CD4-positive, alpha-beta T cell (primary cell): ENCODE measurements around the gene TCF4. TPM values are rescaled to one million over a fixed set of nuclear protein-coding genes. Genes with fewer than 3 reads are reported as not detected.

Experiments used
- ATAC-seq: fragments of 200-7000 bp; cut with Tn5 transposase; one replicate; pipeline ENCODE4 v1.10.0; 2022; ENCODE audit warnings: mild to moderate bottlenecking; ENCODE audit not compliant: poor library complexity
- CTCF ChIA-PET: fragments of 350-600 bp; sonication (Branson Sonifier 250); formaldehyde crosslinking; loops from one replicate; lab custom pipeline; 2021; ENCODE audit warnings: antibody characterized with exemption, inconsistent platforms; lab: Charles Lee
- POLR2A ChIA-PET: fragments of 350-600 bp; sonication (Branson Sonifier 250); formaldehyde crosslinking; loops from one replicate; lab custom pipeline; 2021; ENCODE audit warnings: antibody characterized with exemption, inconsistent platforms; lab: Charles Lee
- DNase-seq, 14 experiments: peaks; one replicate each; pipeline ENCODE4 v3.0.0-alpha.2; 2013 to 2020; ENCODE audit warnings: mixed read lengths in 2 of 14
- H3K27ac ChIP-seq, 2 donors: one replicate each; pipeline versions ENCODE4 v1.5.1 to v1.7.0; 2013; ENCODE audit warnings: low read length in 2 of 2, low read depth in 1 of 2, mild to moderate bottlenecking in 1 of 2
- H3K27me3 ChIP-seq, 2 experiments: 1 replicate in 1 of 2; 2 replicates in 1 of 2; pipeline versions ENCODE4 v1.6.1 to v1.7.0; 2013; ENCODE audit warnings: low read length in 2 of 2, control low read depth in 1 of 2, mild to moderate bottlenecking in 1 of 2, moderate library complexity in 1 of 2; ENCODE audit not compliant: insufficient read depth in 2 of 2, control insufficient read depth in 1 of 2
- H3K36me3 ChIP-seq: one replicate; pipeline ENCODE4 v1.6.1; 2013; ENCODE audit warnings: low read length, control low read depth; ENCODE audit not compliant: insufficient read depth
- H3K4me1 ChIP-seq: one replicate; pipeline ENCODE4 v1.6.1; 2013; ENCODE audit warnings: low read length, control low read depth; ENCODE audit not compliant: insufficient read depth
- H3K4me3 ChIP-seq: one replicate; pipeline ENCODE4 v1.5.1; 2013; ENCODE audit warnings: mild to moderate bottlenecking, low read length, moderate library complexity
- H3K9me3 ChIP-seq, 2 experiments: 1 replicate in 1 of 2; 2 replicates in 1 of 2; pipeline versions ENCODE4 v1.6.1 to v1.7.0; 2013; ENCODE audit warnings: low read length in 2 of 2, mild to moderate bottlenecking in 2 of 2, control low read depth in 1 of 2, moderate library complexity in 1 of 2; ENCODE audit not compliant: control insufficient read depth in 1 of 2, insufficient read depth in 1 of 2
- H3K27ac Mint-ChIP-seq: one replicate; pipeline ENCODE4 v1.8.0; 2020; ENCODE audit warnings: mixed read lengths
- H3K27me3 Mint-ChIP-seq: one replicate; pipeline ENCODE4 v1.8.0; 2021; ENCODE audit warnings: mixed read lengths
- H3K36me3 Mint-ChIP-seq: one replicate; pipeline ENCODE4 v1.8.0; 2021; ENCODE audit warnings: low read depth, mixed read lengths
- H3K4me1 Mint-ChIP-seq: one replicate; pipeline ENCODE4 v1.8.0; 2021; ENCODE audit warnings: low read depth, mixed read lengths
- H3K4me3 Mint-ChIP-seq: one replicate; pipeline ENCODE4 v1.8.0; 2020; ENCODE audit warnings: mild to moderate bottlenecking, mixed read lengths
- H3K9me3 Mint-ChIP-seq: one replicate; pipeline ENCODE4 v1.8.0; 2020; ENCODE audit warnings: mixed read lengths
- CTCF ChIP-seq: fragments of 200-600 bp; IDR thresholded peaks from one replicate; pipeline ENCODE4 v1.8.0; 2022; ENCODE audit warnings: antibody characterized with exemption, mild to moderate bottlenecking
- intact Hi-C, 2 experiments: fragments of 100-400 bp; cut with DNase I in 1 of 2; cut with micrococcal nuclease in 1 of 2; formaldehyde crosslinking; loops; one replicate each; pipeline versions ENCODE4 v1.15.1 to v1.9.0; 2023 to 2025; cut with DNase I, micrococcal nuclease
- total RNA-seq, 174 experiments: library from RNA in 2 of 174; stranded (reverse) in 2 of 174; gene quantifications; one replicate each; pipeline ENCODE4 v1.2.3 and lab custom pipeline; 2021 to 2026

The TCF4 gene
- total RNA-seq, 2 experiments from 2014 or later: 3.0 to 3.2 TPM

DNA sequence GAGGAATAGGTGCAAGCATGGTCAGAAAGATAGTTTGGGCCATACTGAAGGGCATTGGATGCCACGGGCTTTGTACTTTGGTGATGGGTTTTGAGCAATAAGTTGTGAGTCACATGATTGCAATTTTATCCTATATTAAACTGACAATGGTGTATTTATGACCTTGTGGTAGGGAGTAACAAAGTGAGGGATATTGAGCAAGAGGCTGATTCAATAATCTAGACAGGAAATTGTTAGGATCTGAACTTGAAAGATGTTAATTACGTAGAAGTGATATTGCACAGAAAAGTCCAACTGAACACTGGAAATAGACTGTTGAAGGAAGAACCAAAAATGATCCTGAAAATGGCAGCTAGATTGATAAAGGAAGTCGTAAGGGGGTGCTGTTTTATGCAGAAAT, 46.6 kb upstream of the TCF4 start:
- no peak overlapping the region for H3K27ac ChIP-seq
- TF ChIP-seq CTCF: no peak
- no peaks in the 10 kb centered on the region for H3K36me3 ChIP-seq
- no peaks in the 10 kb centered on the region for H3K4me1 ChIP-seq
- Mint-ChIP-seq H3K4me3 (no peak overlapping the region), H3K4me1 (no peaks in the 10 kb centered on the region), H3K27me3 (no peaks in the 10 kb centered on the region), H3K36me3 (no peaks in the 10 kb centered on the region), H3K27ac (no peak overlapping the region), H3K9me3 (peaks cover 5% of the 10 kb centered on the region)
- H3K27me3 ChIP-seq: no peaks in the 10 kb centered on the region
- H3K4me3 ChIP-seq: no peak overlapping the region
- POLR2A ChIA-PET: no interaction called here
- DNase-seq: no peak
- H3K9me3 ChIP-seq: peaks cover 0 to 8% of the 10 kb centered on the region in 2 experiments
- CTCF ChIA-PET: no interaction called here
- intact Hi-C loops: no loop called here
- no peak for ATAC-seq

DNA sequence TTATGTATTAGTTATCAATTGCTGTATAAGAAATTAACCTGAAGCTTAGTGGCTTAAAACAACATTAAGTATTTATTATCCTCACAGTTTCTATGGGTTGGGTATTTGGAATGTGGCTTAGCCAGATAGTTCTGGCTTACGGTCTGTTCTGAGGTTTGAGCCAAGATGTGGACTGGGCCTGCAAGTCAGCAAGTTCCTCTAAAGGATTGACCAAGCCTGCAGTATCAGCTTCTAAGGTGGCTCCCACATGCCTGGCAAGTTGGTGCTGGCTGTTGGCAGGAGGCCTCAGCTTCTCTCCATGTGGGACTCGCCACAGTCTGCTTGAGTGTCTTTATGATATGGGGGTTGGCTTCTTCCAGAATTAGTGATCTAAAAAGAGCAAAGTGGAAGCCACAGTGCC, 45.0 kb upstream of the TCF4 start:
- Histone ChIP-seq H3K36me3 (no peaks in the 10 kb centered on the region), H3K4me1 (no peaks in the 10 kb centered on the region), H3K9me3 (peaks cover 0 to 8% of the 10 kb centered on the region in 2 experiments), H3K27ac (no peak overlapping the region), H3K27me3 (no peaks in the 10 kb centered on the region), H3K4me3 (no peak overlapping the region)
- Mint-ChIP-seq H3K4me3 (no peak overlapping the region), H3K36me3 (no peaks in the 10 kb centered on the region), H3K27ac (no peak overlapping the region), H3K9me3 (peaks cover 5% of the 10 kb centered on the region), H3K27me3 (no peaks in the 10 kb centered on the region), H3K4me1 (no peaks in the 10 kb centered on the region)
- ChIA-PET POLR2A (no interaction called here), CTCF (no interaction called here)
- intact Hi-C loops: no loop called here
- no peak for ATAC-seq
- TF ChIP-seq CTCF: no peak
- no peak for DNase-seq

- Histone ChIP-seq H3K4me1 (no peaks in the 10 kb centered on the region), H3K27me3 (no peaks in the 10 kb centered on the region), H3K4me3 (no peak overlapping the region), H3K9me3 (peaks cover 0 to 16% of the 10 kb centered on the region in 2 experiments), H3K36me3 (no peaks in the 10 kb centered on the region), H3K27ac (no peak overlapping the region)
- ChIA-PET CTCF (no interaction called here), POLR2A (no interaction called here)
- DNase-seq: no peak
- Mint-ChIP-seq H3K4me1 (no peaks in the 10 kb centered on the region), H3K27me3 (no peaks in the 10 kb centered on the region), H3K9me3 (peaks cover 2% of the 10 kb centered on the region), H3K4me3 (no peak overlapping the region), H3K36me3 (no peaks in the 10 kb centered on the region), H3K27ac (no peak overlapping the region)
- intact Hi-C loops: no loop called here
- no peak for ATAC-seq
- no peak for TF ChIP-seq CTCF
Measured at GRCh38 chr18:55629133-55629532, 41.1 kb upstream of the TCF4 start.
